Aorta (tissue), 5 donors: ENCODE measurements around the gene LAX1. TPM values are rescaled to one million over a fixed set of nuclear protein-coding genes. Genes with fewer than 3 reads are reported as not detected.
"Not testable (repeated sequence)": the region's sequence is repeated elsewhere in the genome, so short reads cannot be mapped to it uniquely, and the experiment has no call there.

Experiments
- ATAC-seq: fragments of 200-7000 bp; cut with Tn5 transposase; one replicate; pipeline ENCODE4 v1.9.1; 2022; ENCODE audit warnings: moderate library complexity; ENCODE audit not compliant: low FRiP score
- DNase-seq, 2 donors: peaks; one replicate each; pipeline ENCODE4 v3.0.0-alpha.2; 2020
- H3K27ac ChIP-seq, 2 donors: one replicate each; pipeline ENCODE4 v1.5.1; 2013; ENCODE audit warnings: low read length in 2 of 2, mild to moderate bottlenecking in 2 of 2, moderate library complexity in 2 of 2, control low read depth in 1 of 2, inconsistent platforms in 1 of 2, low read depth in 1 of 2
- H3K27me3 ChIP-seq, 2 donors: one replicate each; pipeline ENCODE4 v1.6.1; 2013; ENCODE audit warnings: control low read depth in 1 of 2, low read length in 1 of 2, mild to moderate bottlenecking in 1 of 2, moderate library complexity in 1 of 2; ENCODE audit not compliant: insufficient read depth in 2 of 2, control insufficient read depth in 1 of 2
- H3K36me3 ChIP-seq, 2 donors: one replicate each; pipeline ENCODE4 v1.6.1; 2013; ENCODE audit warnings: control low read depth in 1 of 2, low read length in 1 of 2, mild to moderate bottlenecking in 1 of 2; ENCODE audit not compliant: insufficient read depth in 2 of 2, control insufficient read depth in 1 of 2
- H3K4me1 ChIP-seq, 2 donors: one replicate each; pipeline ENCODE4 v1.6.1; 2013; ENCODE audit warnings: low read length in 2 of 2, control low read depth in 1 of 2, mild to moderate bottlenecking in 1 of 2, moderate library complexity in 1 of 2; ENCODE audit not compliant: insufficient read depth in 2 of 2, control insufficient read depth in 1 of 2
- H3K4me3 ChIP-seq, 2 donors: one replicate each; pipeline ENCODE4 v1.5.1; 2013; ENCODE audit warnings: low read length in 2 of 2, control low read depth in 1 of 2, mild to moderate bottlenecking in 1 of 2
- H3K9me3 ChIP-seq: one replicate; pipeline ENCODE4 v1.6.1; 2013; ENCODE audit warnings: mild to moderate bottlenecking, low read length; ENCODE audit not compliant: control insufficient read depth
- WGBS, 2 donors: extraction: QIAGEN DNeasy Blood & Tissue Kit; methylation state at CpG; one replicate each; pipeline ENCODE4 v1.1.7; 2013; 5-methylcytosine and 5-hydroxymethylcytosine counted together
- intact Hi-C, 2 donors: fragments of 100-400 bp; cut with DNase I; formaldehyde crosslinking; loops; one replicate each; pipeline versions ENCODE4 v1.14.2 to v1.15.0; 2022
- polyA plus RNA-seq, 2 donors: library from polyadenylated mRNA; stranded (reverse); fragments of 200-250 nt; gene quantifications; one replicate each; pipeline ENCODE4 v1.2.3, GENCODE V29; 2013
- total RNA-seq, 2 donors: library from RNA; stranded (reverse); fragmentation: NEBNext Ultra II Directional; extraction: Animal tissue kit (Norgen Biotek cat#: 25700); gene quantifications; one replicate each; pipeline ENCODE4 v1.2.1, GENCODE V29; 2021
- donor health status: healthy with polysubstance abuse.
- donor health status: Bipolar disorder and iron deficiency.
- donor health status: DM: no; HTN: no; CAD: no.
- donor health status: DM: no; HTN: no; CAD: no.
- donor health status: DM: yes; HTN: yes; CAD: no.

The LAX1 gene
- total and polyA plus RNA-seq, 4 donors: 0.84 to 2.2 (median 1.1) TPM; not detected in 1

- intact Hi-C loops: not testable (repeated sequence)
- WGBS, 2 donors: 21 to 25% methylated on average over 7 of the region's 7 CpGs
These were observed 3.0 kb upstream of the LAX1 start for GRCh38 chr1:203761958-203762357.

DNA sequence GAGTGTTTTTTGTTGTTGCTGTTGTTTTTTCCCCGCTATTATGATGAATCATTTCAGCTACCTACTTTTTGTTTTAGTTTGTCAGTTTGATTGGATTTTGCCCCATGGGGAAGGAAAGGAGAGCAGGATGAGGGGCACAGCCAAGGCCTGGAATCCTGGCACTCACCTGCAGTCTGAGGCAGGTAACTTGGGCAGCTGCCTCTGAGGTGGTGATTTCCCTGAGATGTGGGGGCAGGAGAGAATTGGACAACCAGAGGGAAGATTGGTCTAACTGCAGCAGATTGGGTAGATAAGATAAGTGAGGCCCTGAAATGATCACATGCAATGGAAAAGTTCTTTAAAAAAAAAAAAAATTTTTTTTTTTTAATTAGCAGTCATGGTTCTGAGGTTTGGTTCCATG is 1.5 kb upstream of the LAX1 start:
- H3K27ac ChIP-seq: no peak overlapping the region
- no peak for DNase-seq
- H3K4me3 ChIP-seq: no peak overlapping the region
- intact Hi-C loops: no loop called here
- H3K4me1 ChIP-seq: no peaks in the 10 kb centered on the region
- 88 to 97% methylated on average over 1 of the region's 1 CpG for WGBS, 2 donors
- H3K36me3 ChIP-seq: no peaks in the 10 kb centered on the region
- no peak for ATAC-seq
- no peaks in the 10 kb centered on the region for H3K27me3 ChIP-seq
- no peaks in the 10 kb centered on the region for H3K9me3 ChIP-seq

More at GRCh38 chr1:203761958-203762357, 3.0 kb upstream of the LAX1 start:
- not testable (repeated sequence) for ATAC-seq, H3K9me3 ChIP-seq, H3K27me3 ChIP-seq, H3K36me3 ChIP-seq, H3K27ac ChIP-seq, H3K4me1 ChIP-seq, DNase-seq, H3K4me3 ChIP-seq

DNA sequence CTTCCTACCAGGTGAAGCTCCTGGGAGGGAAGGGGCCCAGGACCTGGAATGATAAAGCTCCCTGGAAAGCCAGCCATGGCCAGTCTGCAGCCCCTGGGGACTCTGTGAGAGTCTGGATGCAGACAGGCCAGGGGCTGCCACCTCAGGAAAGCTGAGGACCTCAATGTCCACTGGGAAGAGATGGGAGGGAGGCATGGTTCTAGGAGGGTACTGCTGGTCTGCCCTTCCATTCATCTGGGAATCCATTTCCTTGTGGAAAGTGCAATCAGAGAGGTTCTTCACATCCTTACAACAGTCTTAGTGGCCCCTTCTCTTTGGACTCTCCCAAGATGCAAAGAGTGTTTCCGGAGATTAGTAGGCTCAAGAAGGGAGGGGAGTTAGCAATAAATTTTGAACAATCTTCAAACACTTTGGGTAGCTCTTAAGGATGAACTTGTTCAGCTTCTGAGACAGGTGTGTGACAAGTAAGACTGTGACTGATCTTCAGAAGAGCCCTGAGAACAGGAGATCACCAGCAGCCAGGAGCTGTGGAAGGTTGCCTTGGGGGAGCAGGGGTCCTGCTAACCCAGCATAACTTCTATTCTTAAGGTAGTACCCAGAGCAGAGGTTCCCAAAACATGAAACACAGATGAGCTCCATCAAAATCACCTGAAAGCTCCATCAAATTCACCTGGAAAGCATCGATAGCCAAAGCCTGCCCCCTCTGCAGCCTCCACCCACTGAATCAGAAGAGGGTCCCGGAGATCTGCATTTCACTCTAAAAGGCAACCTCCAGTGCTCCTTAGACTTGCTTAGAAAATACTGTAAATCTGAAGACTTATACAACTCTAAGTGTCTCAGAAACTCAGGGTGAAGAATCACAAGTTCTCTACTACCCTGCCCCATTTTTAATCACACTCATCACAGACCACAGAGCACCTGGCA is 616 bp upstream of the LAX1 start:
- ATAC-seq (peak; percentile 46), DNase-seq (no peak)
- H3K4me1 ChIP-seq: no peaks in the 10 kb centered on the region
- 69 to 82% methylated on average over 3 of the region's 3 CpGs for WGBS, 2 donors
- H3K4me3 ChIP-seq: no peak overlapping the region
- intact Hi-C loops: no loop called here
- H3K36me3 ChIP-seq: no peaks in the 10 kb centered on the region
- H3K9me3 ChIP-seq: no peaks in the 10 kb centered on the region
- H3K27me3 ChIP-seq: no peaks in the 10 kb centered on the region
- no peak overlapping the region for H3K27ac ChIP-seq

GRCh38 chr1:203768256-203768655 is 3.3 kb downstream of the LAX1 start:
- WGBS, 2 donors: 86 to 87% methylated on average over 6 of the region's 6 CpGs
- Histone ChIP-seq H3K4me3 (no peak overlapping the region), H3K27me3 (no peaks in the 10 kb centered on the region), H3K27ac (no peak overlapping the region), H3K4me1 (no peaks in the 10 kb centered on the region), H3K9me3 (no peaks in the 10 kb centered on the region), H3K36me3 (no peaks in the 10 kb centered on the region)
- intact Hi-C loops: no loop called here
- no peak for DNase-seq
- no peak for ATAC-seq

- Histone ChIP-seq H3K27me3 (no peaks in the 10 kb centered on the region), H3K36me3 (no peaks in the 10 kb centered on the region), H3K4me3 (no peak overlapping the region), H3K4me1 (no peaks in the 10 kb centered on the region), H3K27ac (peak overlapping the region in 1 of 2 donors; percentile 49), H3K9me3 (no peaks in the 10 kb centered on the region)
- peak; percentile 75 for ATAC-seq
- intact Hi-C loops: no loop called here
- DNase-seq: peak; percentile 83 to 89
- WGBS, 2 donors: 36% methylated on average over 15 of the region's 15 CpGs
These were observed 4.7 kb downstream of the LAX1 start for GRCh38 chr1:203769505-203770343.

GRCh38 chr1:203771901-203772301 is 6.9 kb downstream of the LAX1 start:
- no peaks in the 10 kb centered on the region for H3K27me3 ChIP-seq
- H3K9me3 ChIP-seq: no peaks in the 10 kb centered on the region
- no peak overlapping the region for H3K4me3 ChIP-seq
- DNase-seq (no peak), ATAC-seq (no peak)
- WGBS, 2 donors: 14 to 30% methylated on average over 7 of the region's 7 CpGs
- H3K36me3 ChIP-seq: no peaks in the 10 kb centered on the region
- no peak overlapping the region for H3K27ac ChIP-seq
- intact Hi-C loops: no loop called here
- no peaks in the 10 kb centered on the region for H3K4me1 ChIP-seq

DNA sequence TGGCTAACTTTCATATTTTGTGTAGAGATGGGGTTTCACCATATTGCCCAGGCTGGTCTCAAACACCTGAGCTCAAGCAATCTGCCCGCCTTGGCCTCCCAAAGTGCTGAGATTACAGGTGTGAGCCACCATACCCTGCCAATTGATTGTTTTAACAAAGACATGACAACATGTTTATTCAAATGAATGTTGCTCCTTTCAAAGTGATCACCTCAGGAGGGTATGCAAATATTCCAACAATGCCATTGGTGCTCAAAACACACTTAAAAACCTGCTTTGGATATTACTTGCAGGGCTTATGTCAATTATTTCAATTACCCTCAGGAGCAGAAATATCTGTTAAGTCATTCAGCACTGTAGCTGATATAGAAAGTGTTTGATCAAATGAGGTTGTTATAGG is 7.9 kb downstream of the LAX1 start:
- WGBS, 2 donors: 100% methylated on average over 1 of the region's 1 CpG
- intact Hi-C loops: no loop called here
- Histone ChIP-seq H3K36me3 (no peaks in the 10 kb centered on the region), H3K4me1 (no peaks in the 10 kb centered on the region), H3K9me3 (no peaks in the 10 kb centered on the region), H3K4me3 (no peak overlapping the region), H3K27ac (no peak overlapping the region), H3K27me3 (no peaks in the 10 kb centered on the region)
- no peak for ATAC-seq
- no peak for DNase-seq

GRCh38 chr1:203776636-203777035 is 11.7 kb downstream of the LAX1 start:
- no peak overlapping the region for H3K4me3 ChIP-seq
- ATAC-seq (no peak), DNase-seq (no peak)
- H3K4me1 ChIP-seq: no peaks in the 10 kb centered on the region
- H3K36me3 ChIP-seq: no peaks in the 10 kb centered on the region
- H3K9me3 ChIP-seq: no peaks in the 10 kb centered on the region
- no peak overlapping the region for H3K27ac ChIP-seq
- no peaks in the 10 kb centered on the region for H3K27me3 ChIP-seq
- WGBS, 2 donors: 54 to 56% methylated on average over 4 of the region's 4 CpGs
- intact Hi-C loops: no loop called here
